ENCODE results near the gene STC2.

GRCh38 chr5:173281910-173282309 lies 46.3 kb downstream of the STC2 start:
- TF ChIP-seq CTCF (IDR thresholded peaks at IDR 0.05; ENCODE audit: insufficient read depth, low read length), result no peak
- no peak for TF ChIP-seq POLR2AphosphoS5 (IDR thresholded peaks at IDR 0.05; ENCODE audit: low read depth)
- no peak for TF ChIP-seq REST (IDR thresholded peaks at IDR 0.05; ENCODE audit: insufficient replicate concordance, low read depth)
- no peak for TF ChIP-seq GABPA (IDR thresholded peaks at IDR 0.05; ENCODE audit: low read depth)
- TF ChIP-seq SPI1 (IDR thresholded peaks at IDR 0.05; ENCODE audit: borderline replicate concordance, low read depth), result no peak

Data from HL-60 (cell line).